Uterus (tissue), 4 donors: ENCODE data around the gene REV1. TPM values are rescaled to one million over a fixed set of nuclear protein-coding genes. Genes with fewer than 3 reads are reported as not detected.

Source experiments
- DNase-seq, 2 donors: peaks; one replicate each; pipeline ENCODE4 v3.0.0-alpha.2; 2019 to 2020
- H3K27ac ChIP-seq, 2 donors: fragments of 200-600 bp; sonication (generic); 1 replicate in 1 of 2; 2 replicates in 1 of 2; pipeline ENCODE4 v1.5.1; 2016 to 2018
- H3K27me3 ChIP-seq, 2 donors: fragments of 200-600 bp; sonication (generic); one replicate each; pipeline ENCODE4 v1.5.1; 2018 to 2019; ENCODE audit warnings: control low read depth in 1 of 2
- H3K36me3 ChIP-seq, 2 donors: fragments of 200-600 bp; sonication (generic); one replicate each; pipeline ENCODE4 v1.5.1; 2019; ENCODE audit warnings: control low read depth in 1 of 2
- H3K4me1 ChIP-seq, 2 donors: fragments of 200-600 bp; sonication (generic); one replicate each; pipeline ENCODE4 v1.5.1; 2018 to 2019; ENCODE audit warnings: control low read depth in 1 of 2
- H3K4me3 ChIP-seq, 2 donors: fragments of 200-600 bp; sonication (generic); 1 replicate in 1 of 2; 2 replicates in 1 of 2; pipeline ENCODE4 v1.5.1; 2018 to 2019; ENCODE audit warnings: mild to moderate bottlenecking in 1 of 2
- H3K9me3 ChIP-seq, 2 donors: fragments of 200-600 bp; sonication (generic); one replicate each; pipeline ENCODE4 v1.5.1; 2019; ENCODE audit warnings: control low read depth in 1 of 2
- POLR2A ChIP-seq, 2 donors: fragments of 450-650 bp; IDR thresholded peaks; one replicate each; pipeline ENCODE4 v1.6.1; 2016; ENCODE audit warnings: antibody characterized with exemption in 2 of 2, mild to moderate bottlenecking in 1 of 2, moderate library complexity in 1 of 2
- intact Hi-C: fragments of 100-400 bp; cut with DNase I; formaldehyde crosslinking; loops from one replicate; pipeline ENCODE4 v1.15.1; 2023; ENCODE audit warnings: low total_unique reads
- total RNA-seq, 4 donors: library from RNA; depleted of rRNA in 3 of 4; stranded (reverse); fragments of >200 nt in 3 of 4; gene quantifications; one replicate each; pipeline versions ENCODE4 v1.1.0 to v1.2.4, GENCODE V29; 2014 to 2023
- TF ChIP-seq, protein P1 (sequence below), 4 experiments: fragments of 200-600 bp in 2 of 4; fragments of 450-650 bp in 2 of 4; sonication (generic) in 2 of 4; IDR thresholded peaks; one replicate each; pipeline ENCODE4 v1.5.1; 2016 to 2019; ENCODE audit warnings: antibody characterized with exemption in 4 of 4, mild to moderate bottlenecking in 2 of 4, moderate library complexity in 1 of 4
- donor health status: DM: yes; HTN: yes; CAD: no.

Gene REV1
- total RNA-seq, 4 donors from 2014 or later, result 20.7 to 132 (median 65.4) TPM

- Histone ChIP-seq H3K27ac (no peak overlapping the region), H3K4me3 (no peak overlapping the region), H3K4me1 (no peaks in the 10 kb centered on the region), H3K36me3 (no peaks in the 10 kb centered on the region), H3K9me3 (no peaks in the 10 kb centered on the region), H3K27me3 (no peaks in the 10 kb centered on the region)
- intact Hi-C loops, result no loop called here
- no peak for DNase-seq
- TF ChIP-seq, protein P1, sequence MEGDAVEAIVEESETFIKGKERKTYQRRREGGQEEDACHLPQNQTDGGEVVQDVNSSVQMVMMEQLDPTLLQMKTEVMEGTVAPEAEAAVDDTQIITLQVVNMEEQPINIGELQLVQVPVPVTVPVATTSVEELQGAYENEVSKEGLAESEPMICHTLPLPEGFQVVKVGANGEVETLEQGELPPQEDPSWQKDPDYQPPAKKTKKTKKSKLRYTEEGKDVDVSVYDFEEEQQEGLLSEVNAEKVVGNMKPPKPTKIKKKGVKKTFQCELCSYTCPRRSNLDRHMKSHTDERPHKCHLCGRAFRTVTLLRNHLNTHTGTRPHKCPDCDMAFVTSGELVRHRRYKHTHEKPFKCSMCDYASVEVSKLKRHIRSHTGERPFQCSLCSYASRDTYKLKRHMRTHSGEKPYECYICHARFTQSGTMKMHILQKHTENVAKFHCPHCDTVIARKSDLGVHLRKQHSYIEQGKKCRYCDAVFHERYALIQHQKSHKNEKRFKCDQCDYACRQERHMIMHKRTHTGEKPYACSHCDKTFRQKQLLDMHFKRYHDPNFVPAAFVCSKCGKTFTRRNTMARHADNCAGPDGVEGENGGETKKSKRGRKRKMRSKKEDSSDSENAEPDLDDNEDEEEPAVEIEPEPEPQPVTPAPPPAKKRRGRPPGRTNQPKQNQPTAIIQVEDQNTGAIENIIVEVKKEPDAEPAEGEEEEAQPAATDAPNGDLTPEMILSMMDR (IDR thresholded peaks at IDR 0.05), result no peak
- no peak for TF ChIP-seq POLR2A (IDR thresholded peaks at IDR 0.05)
These were observed 39.6 kb downstream of the REV1 start for GRCh38 chr2:99450199-99450598.

DNA sequence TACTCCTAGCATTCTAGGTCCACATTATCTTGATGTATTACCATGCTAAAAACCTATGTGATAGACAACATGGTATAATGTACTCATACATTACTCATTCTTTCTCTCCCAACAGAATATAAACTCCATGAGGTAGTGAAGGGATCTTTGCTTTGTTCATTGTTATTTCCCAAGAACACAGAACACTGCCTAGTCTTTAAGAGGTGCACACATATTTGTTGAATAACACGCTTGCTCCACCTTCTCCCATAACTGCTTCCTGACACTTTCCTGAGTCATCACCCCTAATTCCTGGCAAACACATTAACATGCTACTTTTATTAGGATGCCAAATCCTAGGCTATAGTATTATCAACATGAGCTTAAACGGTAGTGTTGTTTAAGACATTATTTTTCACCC lies 41.3 kb downstream of the REV1 start:
- no peak for DNase-seq
- no peak overlapping the region for H3K27ac ChIP-seq
- intact Hi-C loops, result no loop called here
- no peaks in the 10 kb centered on the region for H3K27me3 ChIP-seq
- no peak overlapping the region for H3K4me3 ChIP-seq
- H3K36me3 ChIP-seq, result no peaks in the 10 kb centered on the region
- H3K4me1 ChIP-seq, result no peaks in the 10 kb centered on the region
- no peak for TF ChIP-seq POLR2A (IDR thresholded peaks at IDR 0.05)
- TF ChIP-seq, protein P1 (IDR thresholded peaks at IDR 0.05), result no peak
- H3K9me3 ChIP-seq, result no peaks in the 10 kb centered on the region

- Histone ChIP-seq H3K4me3 (no peak overlapping the region), H3K27me3 (no peaks in the 10 kb centered on the region), H3K4me1 (no peaks in the 10 kb centered on the region), H3K36me3 (no peaks in the 10 kb centered on the region), H3K9me3 (no peaks in the 10 kb centered on the region), H3K27ac (no peak overlapping the region)
- DNase-seq, result no peak
- TF ChIP-seq, protein P1 (IDR thresholded peaks at IDR 0.05), result no peak
- no peak for TF ChIP-seq POLR2A (IDR thresholded peaks at IDR 0.05)
- intact Hi-C loops, result no loop called here
These were observed 44.8 kb downstream of the REV1 start for GRCh38 chr2:99445065-99445464.

- no peak for TF ChIP-seq POLR2A (IDR thresholded peaks at IDR 0.05)
- TF ChIP-seq, protein P1 (IDR thresholded peaks at IDR 0.05), result no peak
- H3K4me1 ChIP-seq, result no peaks in the 10 kb centered on the region
- H3K36me3 ChIP-seq, result no peaks in the 10 kb centered on the region
- H3K27me3 ChIP-seq, result no peaks in the 10 kb centered on the region
- no peak overlapping the region for H3K27ac ChIP-seq
- intact Hi-C loops, result no loop called here
- H3K4me3 ChIP-seq, result no peak overlapping the region
- H3K9me3 ChIP-seq, result no peaks in the 10 kb centered on the region
- DNase-seq, result no peak
These were observed 45.6 kb downstream of the REV1 start for GRCh38 chr2:99444222-99444621.

DNA sequence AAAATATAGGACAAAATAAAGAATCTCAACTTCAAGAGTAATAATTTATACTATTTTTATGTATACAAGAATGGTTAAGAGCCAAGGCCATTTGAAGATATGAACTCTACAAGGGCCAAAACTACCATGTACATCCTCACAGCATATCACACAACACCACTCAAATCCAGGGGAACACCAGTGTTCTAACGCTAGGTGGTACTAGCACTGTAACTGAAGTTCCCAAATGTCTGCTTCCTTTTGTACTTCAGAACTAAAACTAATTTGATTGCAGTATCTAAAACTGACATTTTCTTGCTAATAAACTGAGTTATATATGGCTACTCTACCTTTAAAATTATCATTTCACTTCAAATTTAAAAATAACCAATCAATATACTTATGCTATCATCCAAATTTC lies 47.0 kb downstream of the REV1 start:
- no peak for TF ChIP-seq POLR2A (IDR thresholded peaks at IDR 0.05)
- TF ChIP-seq, protein P1 (IDR thresholded peaks at IDR 0.05), result peak; percentile 35 to 45 (median 43)
- intact Hi-C loops, result no loop called here
- Histone ChIP-seq H3K36me3 (no peaks in the 10 kb centered on the region), H3K27me3 (no peaks in the 10 kb centered on the region), H3K9me3 (no peaks in the 10 kb centered on the region), H3K4me1 (no peaks in the 10 kb centered on the region), H3K4me3 (no peak overlapping the region), H3K27ac (no peak overlapping the region)
- no peak for DNase-seq
